Sciatic nerve (tissue), 2 donors: Measurements from ENCODE around the gene ORC6. TPM values are rescaled to one million over a fixed set of nuclear protein-coding genes. Genes with fewer than 3 reads are reported as not detected.

ENCODE experiments used
- ATAC-seq: fragments of 200-7000 bp; cut with Tn5 transposase; one replicate; pipeline ENCODE4 v1.9.1; 2020; ENCODE audit warnings: mild to moderate bottlenecking, moderate library complexity
- DNase-seq: peaks from one replicate; pipeline ENCODE4 v3.0.0-alpha.2; 2020; ENCODE audit warnings: low spot score
- intact Hi-C: fragments of 100-400 bp; cut with DNase I; formaldehyde crosslinking; loops from one replicate; pipeline ENCODE4 v1.14.2; 2022
- total RNA-seq: library from RNA; stranded (reverse); fragmentation: NEBNext Ultra II Directional; extraction: Animal tissue kit (Norgen Biotek cat#: 25700); gene quantifications from one replicate; pipeline ENCODE4 v1.2.1, GENCODE V29; 2021
- donor health status: DM: no; HTN: no; CAD: no.
- donor health status: DM: no; HTN: no; CAD: no.

ORC6 gene
- total RNA-seq, 1 donor from 2014 or later = 1.8 TPM

GRCh38 chr16:46695937-46696336 is 6.5 kb downstream of the ORC6 start:
- ATAC-seq (no peak), DNase-seq (no peak)
- intact Hi-C loops = no loop called here

- no peak for DNase-seq
- ATAC-seq = no peak
- intact Hi-C loops = no loop called here
Observed at GRCh38 chr16:46696957-46697356, 7.5 kb downstream of the ORC6 start.

GRCh38 chr16:46700048-46700447 is 10.6 kb downstream of the ORC6 start:
- ATAC-seq (no peak), DNase-seq (no peak)
- intact Hi-C loops = no loop called here

- no peak for DNase-seq
- intact Hi-C loops = no loop called here
- ATAC-seq = no peak
Observed at GRCh38 chr16:46701615-46702014, 12.2 kb downstream of the ORC6 start.

GRCh38 chr16:46702030-46702429 is 12.6 kb downstream of the ORC6 start:
- intact Hi-C loops = no loop called here
- ATAC-seq (no peak), DNase-seq (no peak)

- intact Hi-C loops = no loop called here
- ATAC-seq = no peak
- no peak for DNase-seq
Observed at GRCh38 chr16:46706642-46707041, 17.2 kb downstream of the ORC6 start.

- intact Hi-C loops = no loop called here
- no peak for DNase-seq
- ATAC-seq = no peak
Observed at GRCh38 chr16:46709469-46710005, 20.1 kb downstream of the ORC6 start.

GRCh38 chr16:46711106-46712058 is 21.9 kb downstream of the ORC6 start:
- intact Hi-C loops = no loop called here
- ATAC-seq = peak; percentile 49
- DNase-seq = no peak

GRCh38 chr16:46712911-46713310 is 23.5 kb downstream of the ORC6 start:
- DNase-seq (no peak), ATAC-seq (no peak)
- intact Hi-C loops = no loop called here

GRCh38 chr16:46713634-46714033 is 24.2 kb downstream of the ORC6 start:
- no peak for DNase-seq
- no peak for ATAC-seq
- intact Hi-C loops = no loop called here

- ATAC-seq (no peak), DNase-seq (no peak)
- intact Hi-C loops = no loop called here
Observed at GRCh38 chr16:46714797-46715591, 25.5 kb downstream of the ORC6 start.

- intact Hi-C loops = no loop called here
- ATAC-seq (no peak), DNase-seq (no peak)
Observed at GRCh38 chr16:46715769-46716305, 26.4 kb downstream of the ORC6 start.

- ATAC-seq (no peak), DNase-seq (no peak)
- intact Hi-C loops = no loop called here
Observed at GRCh38 chr16:46717692-46718091, 28.2 kb downstream of the ORC6 start.

GRCh38 chr16:46718214-46718613 is 28.8 kb downstream of the ORC6 start:
- no peak for DNase-seq
- ATAC-seq = no peak
- intact Hi-C loops = no loop called here

GRCh38 chr16:46719528-46719927 is 30.1 kb downstream of the ORC6 start:
- intact Hi-C loops = no loop called here
- DNase-seq (no peak), ATAC-seq (no peak)

GRCh38 chr16:46720619-46721018 is 31.2 kb downstream of the ORC6 start:
- no peak for DNase-seq
- intact Hi-C loops = no loop called here
- ATAC-seq = no peak

- ATAC-seq (no peak), DNase-seq (no peak)
Observed at GRCh38 chr16:46721885-46722284, 32.4 kb downstream of the ORC6 start.

GRCh38 chr16:46727184-46727583 is 37.7 kb downstream of the ORC6 start:
- DNase-seq (no peak), ATAC-seq (no peak)
- intact Hi-C loops = no loop called here

More at GRCh38 chr16:46721885-46722284, 32.4 kb downstream of the ORC6 start:
- intact Hi-C loops = no loop called here

GRCh38 chr16:46727630-46728029 is 38.2 kb downstream of the ORC6 start:
- intact Hi-C loops = no loop called here
- ATAC-seq (no peak), DNase-seq (no peak)

GRCh38 chr16:46728806-46729205 is 39.3 kb downstream of the ORC6 start:
- intact Hi-C loops = no loop called here
- no peak for ATAC-seq
- no peak for DNase-seq
